GM23338 (cell line): Measurements from ENCODE around the gene SLC44A1. TPM values are rescaled to one million over a fixed set of nuclear protein-coding genes. Genes with fewer than 3 reads are reported as not detected.

Experiments used
- ATAC-seq: fragments of 200-7000 bp; cut with Tn5 transposase; 3 replicates; pipeline ENCODE4 v1.9.1; 2020
- DNase-seq: peaks from one replicate; pipeline ENCODE4 v3.0.0-alpha.2; 2015; ENCODE audit warnings: low spot score
- H2AFZ ChIP-seq: fragments of 200-600 bp; sonication (generic); 2 replicates; pipeline ENCODE4 v1.8.0; 2016; ENCODE audit warnings: antibody characterized with exemption, mild to moderate bottlenecking, moderate library complexity
- H3F3A ChIP-seq: fragments of 200-600 bp; sonication (generic); replicated peaks from 2 replicates; pipeline ENCODE4 v1.8.0; 2017; ENCODE audit warnings: antibody characterized with exemption, mixed run types, low read depth
- H3K27ac ChIP-seq: fragments of 200-600 bp; sonication (generic); 2 replicates; pipeline ENCODE4 v1.6.1; 2016; ENCODE audit warnings: low read depth
- H3K27me3 ChIP-seq: fragments of 200-600 bp; sonication (generic); 2 replicates; pipeline ENCODE4 v1.8.0; 2016; ENCODE audit warnings: mild to moderate bottlenecking, mixed run types, moderate library complexity; ENCODE audit not compliant: insufficient read depth
- H3K36me3 ChIP-seq: fragments of 200-600 bp; sonication (generic); 2 replicates; pipeline ENCODE4 v1.8.0; 2016; ENCODE audit warnings: mild to moderate bottlenecking; ENCODE audit not compliant: insufficient read depth
- H3K4me1 ChIP-seq: fragments of 200-600 bp; sonication (generic); 2 replicates; pipeline ENCODE4 v1.8.0; 2016; ENCODE audit warnings: mild to moderate bottlenecking, moderate library complexity; ENCODE audit not compliant: insufficient read depth
- H3K4me2 ChIP-seq: fragments of 200-600 bp; sonication (generic); 2 replicates; pipeline ENCODE4 v1.7.1; 2017; ENCODE audit warnings: mixed run types
- H3K4me3 ChIP-seq: fragments of 200-600 bp; sonication (generic); 2 replicates; pipeline ENCODE4 v1.6.1; 2016; ENCODE audit warnings: mixed run types
- H3K79me2 ChIP-seq: fragments of 200-600 bp; sonication (generic); replicated peaks from 2 replicates; pipeline ENCODE4 v1.8.0; 2017; ENCODE audit warnings: mild to moderate bottlenecking; ENCODE audit not compliant: insufficient read depth
- H3K9me2 ChIP-seq: fragments of 200-600 bp; sonication (generic); 2 replicates; pipeline ENCODE4 v1.8.0; 2017; ENCODE audit not compliant: insufficient read depth
- H4K20me1 ChIP-seq: fragments of 200-600 bp; sonication (generic); replicated peaks from 2 replicates; pipeline ENCODE4 v1.8.0; 2017; ENCODE audit warnings: mild to moderate bottlenecking; ENCODE audit not compliant: insufficient read depth
- H3K27ac Mint-ChIP-seq: 2 replicates; pipeline ENCODE4 v1.8.0; 2020; ENCODE audit warnings: inconsistent platforms, mild to moderate bottlenecking, moderate library complexity, mixed read lengths
- H3K27me3 Mint-ChIP-seq: 3 replicates; pipeline ENCODE4 v1.8.0; 2022; ENCODE audit warnings: low read depth, mild to moderate bottlenecking, moderate library complexity, mixed read lengths, inconsistent platforms; ENCODE audit not compliant: insufficient read depth, poor library complexity
- H3K36me3 Mint-ChIP-seq: 3 replicates; pipeline ENCODE4 v1.8.0; 2021; ENCODE audit warnings: low read depth, mild to moderate bottlenecking, inconsistent platforms, moderate library complexity, mixed read lengths
- H3K4me1 Mint-ChIP-seq: 3 replicates; pipeline ENCODE4 v1.8.0; 2020; ENCODE audit warnings: mild to moderate bottlenecking, inconsistent platforms, mixed read lengths
- H3K4me3 Mint-ChIP-seq: 3 replicates; pipeline ENCODE4 v1.8.0; 2021; ENCODE audit warnings: moderate library complexity, mild to moderate bottlenecking, inconsistent platforms, mixed read lengths
- H3K9me3 Mint-ChIP-seq: 3 replicates; pipeline ENCODE4 v1.8.0; 2020; ENCODE audit warnings: moderate library complexity, mild to moderate bottlenecking, inconsistent platforms, mixed read lengths
- CREB1 ChIP-seq: fragments of 250-450 bp; sonication (Bioruptor Pico); IDR thresholded peaks from 2 replicates; pipeline ENCODE4 v1.5.0; 2020; ENCODE audit warnings: low read depth, mild to moderate bottlenecking, moderate library complexity
- EZH2 ChIP-seq: fragments of 200-600 bp; sonication (generic); IDR thresholded peaks from one replicate; pipeline ENCODE4 v1.8.0; 2017; ENCODE audit warnings: antibody characterized with exemption, mild to moderate bottlenecking, low read depth; ENCODE audit not compliant: unreplicated experiment
- EZH2phosphoT487 ChIP-seq: fragments of 200-600 bp; sonication (generic); IDR thresholded peaks from one replicate; pipeline ENCODE4 v1.8.1; 2018; ENCODE audit warnings: antibody characterized with exemption; ENCODE audit not compliant: unreplicated experiment
- JUNB ChIP-seq: IDR thresholded peaks from one replicate; pipeline ENCODE4 v1.6.1; 2016; ENCODE audit warnings: antibody characterized with exemption; ENCODE audit not compliant: unreplicated experiment
- NANOG ChIP-seq: IDR thresholded peaks from 2 replicates; pipeline ENCODE4 v1.6.1; 2016; ENCODE audit warnings: antibody characterized with exemption, borderline replicate concordance
- POLR2AphosphoS5 ChIP-seq: IDR thresholded peaks from 2 replicates; pipeline ENCODE4 v1.6.1; 2016; ENCODE audit warnings: antibody characterized with exemption, low read depth
- REST ChIP-seq: IDR thresholded peaks from one replicate; pipeline ENCODE4 v1.6.1; 2018; ENCODE audit warnings: antibody characterized with exemption; ENCODE audit not compliant: unreplicated experiment
- STAT1 ChIP-seq: IDR thresholded peaks from one replicate; pipeline ENCODE4 v1.6.1; 2016; ENCODE audit warnings: antibody characterized with exemption; ENCODE audit not compliant: unreplicated experiment
- ZNF114 ChIP-seq: fragments of 250-450 bp; sonication (Bioruptor Pico); IDR thresholded peaks from 2 replicates; pipeline ENCODE4 v1.5.0; 2020; ENCODE audit warnings: mild to moderate bottlenecking, moderate library complexity
- ZNF331 ChIP-seq: fragments of 250-450 bp; sonication (Bioruptor Pico); IDR thresholded peaks from 2 replicates; pipeline ENCODE4 v1.5.0; 2020; ENCODE audit warnings: low read depth, mild to moderate bottlenecking, moderate library complexity
- ZNF462 ChIP-seq: fragments of 250-450 bp; sonication (Bioruptor Pico); IDR thresholded peaks from 2 replicates; pipeline ENCODE4 v1.5.0; 2020; ENCODE audit warnings: mild to moderate bottlenecking, moderate library complexity
- polyA plus RNA-seq: library from polyadenylated mRNA; unstranded; fragments of >200 nt; fragmentation: Nextera tagmentation; extraction: Ambion mirVana; gene quantifications from 2 replicates; pipeline ENCODE4 v1.2.1, GENCODE V29; 2016
- total RNA-seq: library from RNA; depleted of rRNA; stranded (reverse); fragments of >200 nt; shearing (Covaris generic); gene quantifications from 2 replicates; pipeline ENCODE4 v1.2.3, GENCODE V29; 2014
- TF ChIP-seq, protein P1 (sequence below): IDR thresholded peaks from 2 replicates; pipeline ENCODE4 v1.6.1; 2016; ENCODE audit warnings: antibody characterized with exemption
- TF ChIP-seq, protein P2 (sequence below), 2 experiments: fragments of 200-600 bp in 1 of 2; sonication (generic) in 1 of 2; conservative IDR thresholded peaks; 2 replicates each; pipeline versions ENCODE4 v1.5.1 to v1.6.1; 2016 to 2017; ENCODE audit warnings: antibody characterized with exemption in 2 of 2, low read depth in 2 of 2, mild to moderate bottlenecking in 2 of 2, moderate library complexity in 1 of 2

Gene SLC44A1
- total and polyA plus RNA-seq, 2 experiments from 2014 or later: 14.9 to 75.0 TPM

- Histone ChIP-seq H3K27ac (peak overlapping the region; percentile 51; the same call in 1 of the 2 replicates), H3K79me2 (no peaks in the 10 kb centered on the region), H3K27me3 (no peaks in the 10 kb centered on the region), H3K9me2 (no peaks in the 10 kb centered on the region), H4K20me1 (no peaks in the 10 kb centered on the region), H3K36me3 (no peaks in the 10 kb centered on the region), H3K4me2 (peak overlapping the region; percentile 40; the same call in 1 of the 2 replicates), H3K4me3 (no peak overlapping the region), H2AFZ (no peak overlapping the region), H3F3A (no peaks in the 10 kb centered on the region), H3K4me1 (peaks cover 62% of the 10 kb centered on the region)
- Mint-ChIP-seq H3K9me3 (no peaks in the 10 kb centered on the region), H3K4me1 (peaks cover 78% of the 10 kb centered on the region), H3K27ac (no peak overlapping the region), H3K27me3 (no peaks in the 10 kb centered on the region), H3K36me3 (no peaks in the 10 kb centered on the region; the same call in 2 of the 3 replicates), H3K4me3 (no peak overlapping the region)
- DNase-seq (no peak), ATAC-seq (no peak)
- TF ChIP-seq CREB1: no peak
- TF ChIP-seq, protein P1, sequence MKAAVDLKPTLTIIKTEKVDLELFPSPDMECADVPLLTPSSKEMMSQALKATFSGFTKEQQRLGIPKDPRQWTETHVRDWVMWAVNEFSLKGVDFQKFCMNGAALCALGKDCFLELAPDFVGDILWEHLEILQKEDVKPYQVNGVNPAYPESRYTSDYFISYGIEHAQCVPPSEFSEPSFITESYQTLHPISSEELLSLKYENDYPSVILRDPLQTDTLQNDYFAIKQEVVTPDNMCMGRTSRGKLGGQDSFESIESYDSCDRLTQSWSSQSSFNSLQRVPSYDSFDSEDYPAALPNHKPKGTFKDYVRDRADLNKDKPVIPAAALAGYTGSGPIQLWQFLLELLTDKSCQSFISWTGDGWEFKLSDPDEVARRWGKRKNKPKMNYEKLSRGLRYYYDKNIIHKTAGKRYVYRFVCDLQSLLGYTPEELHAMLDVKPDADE: no peak
- TF ChIP-seq STAT1: no peak
- TF ChIP-seq ZNF114: no peak
- no peak for TF ChIP-seq EZH2phosphoT487
- TF ChIP-seq POLR2AphosphoS5: no peak
- no peak for TF ChIP-seq NANOG
- TF ChIP-seq ZNF331 (CRISPR knock-in tag): no peak
- no peak for TF ChIP-seq EZH2
- no peak for TF ChIP-seq REST
- TF ChIP-seq, protein P2, sequence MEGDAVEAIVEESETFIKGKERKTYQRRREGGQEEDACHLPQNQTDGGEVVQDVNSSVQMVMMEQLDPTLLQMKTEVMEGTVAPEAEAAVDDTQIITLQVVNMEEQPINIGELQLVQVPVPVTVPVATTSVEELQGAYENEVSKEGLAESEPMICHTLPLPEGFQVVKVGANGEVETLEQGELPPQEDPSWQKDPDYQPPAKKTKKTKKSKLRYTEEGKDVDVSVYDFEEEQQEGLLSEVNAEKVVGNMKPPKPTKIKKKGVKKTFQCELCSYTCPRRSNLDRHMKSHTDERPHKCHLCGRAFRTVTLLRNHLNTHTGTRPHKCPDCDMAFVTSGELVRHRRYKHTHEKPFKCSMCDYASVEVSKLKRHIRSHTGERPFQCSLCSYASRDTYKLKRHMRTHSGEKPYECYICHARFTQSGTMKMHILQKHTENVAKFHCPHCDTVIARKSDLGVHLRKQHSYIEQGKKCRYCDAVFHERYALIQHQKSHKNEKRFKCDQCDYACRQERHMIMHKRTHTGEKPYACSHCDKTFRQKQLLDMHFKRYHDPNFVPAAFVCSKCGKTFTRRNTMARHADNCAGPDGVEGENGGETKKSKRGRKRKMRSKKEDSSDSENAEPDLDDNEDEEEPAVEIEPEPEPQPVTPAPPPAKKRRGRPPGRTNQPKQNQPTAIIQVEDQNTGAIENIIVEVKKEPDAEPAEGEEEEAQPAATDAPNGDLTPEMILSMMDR (conservative IDR thresholded peaks at IDR 0.05; ENCODE audit: low read depth in 2 of 2): no peak
- no peak for TF ChIP-seq JUNB
- no peak for TF ChIP-seq ZNF462
These were observed 146.4 kb downstream of the SLC44A1 start for GRCh38 chr9:105390871-105391270.
